GM15510 (cell line): ENCODE measurements around the gene SH3GL2.

Experiments used
- POLR2A ChIP-seq: IDR thresholded peaks from 3 replicates; pipeline ENCODE4 v1.6.1; 2011; ENCODE audit warnings: borderline replicate concordance; ENCODE audit not compliant: insufficient read length; ENCODE audit errors: extremely low read depth

The SH3GL2 gene

DNA sequence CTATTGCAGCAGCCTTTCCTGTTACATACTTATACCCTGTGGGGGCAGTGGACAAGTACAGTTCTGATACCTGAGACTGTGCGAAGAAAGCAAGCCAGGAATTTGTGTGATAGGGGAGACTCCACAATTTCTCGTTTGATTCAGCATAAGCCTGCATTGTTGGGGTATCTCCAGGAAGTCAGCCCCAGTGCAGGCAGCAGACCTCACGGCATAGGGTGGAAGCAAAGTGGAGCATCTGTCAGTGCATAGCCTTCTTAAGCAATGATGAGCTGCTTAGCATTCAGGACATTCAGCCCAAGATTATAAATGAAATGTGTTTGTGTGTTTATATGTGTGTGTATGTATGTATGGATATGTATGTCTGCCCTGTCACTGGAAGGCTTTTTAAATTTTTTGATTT lies 157.0 kb downstream of the SH3GL2 start:
- no peak for TF ChIP-seq POLR2A

DNA sequence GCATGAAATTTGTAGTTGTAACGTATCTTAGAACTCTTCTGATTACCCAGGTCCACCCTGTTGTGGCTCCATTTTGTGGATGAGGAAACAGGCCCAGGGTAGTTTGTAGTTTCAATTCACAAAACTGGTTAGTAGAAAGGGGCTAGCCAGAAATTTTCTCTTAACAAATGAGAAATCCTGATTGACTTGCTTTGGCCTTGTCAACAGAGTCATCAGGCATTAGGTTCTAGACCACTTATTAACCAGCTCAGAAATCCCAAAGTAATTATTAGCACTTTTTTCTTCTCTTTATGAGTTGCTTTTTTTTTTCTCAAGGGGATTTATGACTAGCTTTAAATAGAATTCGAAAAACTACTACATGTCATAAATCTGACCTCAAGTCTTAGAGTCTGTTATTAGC lies 160.2 kb downstream of the SH3GL2 start:
- no peak for TF ChIP-seq POLR2A

DNA sequence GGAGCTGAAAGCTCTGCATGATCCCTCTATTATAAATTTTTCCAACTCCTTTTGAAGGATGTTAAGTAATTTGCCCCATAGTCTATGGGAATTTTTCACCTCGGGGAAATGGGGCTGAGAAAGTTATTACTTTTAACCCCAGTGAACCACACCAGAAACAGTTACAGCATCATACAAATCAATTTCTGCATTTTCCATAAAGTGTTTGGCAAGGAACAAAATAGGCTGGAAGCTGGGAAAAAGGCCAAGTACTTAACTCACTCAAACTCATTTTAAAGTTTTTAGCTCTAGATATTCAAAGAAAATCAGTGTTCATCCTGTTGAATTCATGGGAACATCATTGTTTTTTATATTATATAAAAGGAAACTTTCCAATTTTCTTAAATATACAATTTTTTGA lies 160.9 kb downstream of the SH3GL2 start:
- TF ChIP-seq POLR2A: no peak

DNA sequence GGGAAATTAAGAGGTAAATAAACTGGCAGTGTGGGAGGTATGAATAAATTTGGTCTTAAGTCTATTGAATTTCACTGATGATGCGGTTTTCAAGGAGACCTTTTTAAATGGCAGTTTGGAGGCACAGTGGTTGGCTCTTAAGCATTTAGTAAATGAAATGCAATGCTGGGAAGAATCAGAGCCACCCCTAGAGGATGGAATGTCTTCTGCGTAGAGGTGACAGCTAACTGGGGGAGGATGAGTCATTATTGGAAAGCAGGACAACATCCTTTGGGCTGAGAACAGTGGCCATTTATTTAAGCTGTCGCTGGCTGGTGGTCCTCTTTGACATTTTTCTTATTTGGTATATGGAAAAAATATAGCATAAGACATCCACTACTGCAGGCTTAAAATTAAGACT lies 163.2 kb downstream of the SH3GL2 start:
- no peak for TF ChIP-seq POLR2A

- TF ChIP-seq POLR2A: no peak
Observed at GRCh38 chr9:17744786-17745185, 165.9 kb downstream of the SH3GL2 start.

- TF ChIP-seq POLR2A: no peak
Observed at GRCh38 chr9:17750269-17750668, 171.4 kb downstream of the SH3GL2 start.

DNA sequence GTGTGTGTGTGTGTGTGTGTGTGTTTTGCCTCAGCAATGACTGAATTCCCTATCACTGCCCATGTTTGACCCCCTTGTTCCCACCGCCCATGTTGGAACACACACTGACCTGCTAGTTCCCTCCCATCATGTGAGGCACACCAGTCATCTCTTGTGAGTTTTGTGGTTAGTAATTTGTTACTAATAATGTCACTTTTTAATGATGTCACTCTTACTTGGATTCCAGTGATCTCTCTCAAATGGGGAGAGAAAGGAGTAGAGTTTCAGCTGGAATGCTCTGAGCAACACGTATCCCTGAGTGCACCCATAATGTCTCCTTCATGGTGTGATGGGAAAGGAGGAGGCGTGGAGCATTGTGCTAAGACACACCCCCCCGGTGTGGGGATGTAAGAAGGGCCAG lies 172.6 kb downstream of the SH3GL2 start:
- TF ChIP-seq POLR2A: no peak

GRCh38 chr9:17752021-17752420 lies 173.2 kb downstream of the SH3GL2 start:
- TF ChIP-seq POLR2A: no peak

- no peak for TF ChIP-seq POLR2A
Observed at GRCh38 chr9:17757816-17758215, 178.9 kb downstream of the SH3GL2 start.

DNA sequence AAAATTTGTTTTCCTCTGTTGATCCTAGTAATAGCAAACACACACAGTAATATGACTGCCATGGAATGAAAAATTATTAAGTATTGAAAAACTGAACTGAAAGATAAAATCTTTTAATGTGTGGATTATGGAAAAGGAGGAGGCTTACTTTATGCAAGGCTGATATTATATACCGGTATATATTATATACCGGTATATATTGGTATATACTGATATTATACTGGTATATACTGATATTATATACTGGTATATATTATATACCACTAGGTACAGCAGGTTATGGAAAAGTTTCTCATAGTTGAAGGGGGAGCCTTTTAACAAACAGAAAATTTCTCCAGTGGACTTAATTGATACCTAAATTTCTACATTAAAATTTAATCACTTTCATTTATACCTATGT lies 181.4 kb downstream of the SH3GL2 start:
- TF ChIP-seq POLR2A: no peak

DNA sequence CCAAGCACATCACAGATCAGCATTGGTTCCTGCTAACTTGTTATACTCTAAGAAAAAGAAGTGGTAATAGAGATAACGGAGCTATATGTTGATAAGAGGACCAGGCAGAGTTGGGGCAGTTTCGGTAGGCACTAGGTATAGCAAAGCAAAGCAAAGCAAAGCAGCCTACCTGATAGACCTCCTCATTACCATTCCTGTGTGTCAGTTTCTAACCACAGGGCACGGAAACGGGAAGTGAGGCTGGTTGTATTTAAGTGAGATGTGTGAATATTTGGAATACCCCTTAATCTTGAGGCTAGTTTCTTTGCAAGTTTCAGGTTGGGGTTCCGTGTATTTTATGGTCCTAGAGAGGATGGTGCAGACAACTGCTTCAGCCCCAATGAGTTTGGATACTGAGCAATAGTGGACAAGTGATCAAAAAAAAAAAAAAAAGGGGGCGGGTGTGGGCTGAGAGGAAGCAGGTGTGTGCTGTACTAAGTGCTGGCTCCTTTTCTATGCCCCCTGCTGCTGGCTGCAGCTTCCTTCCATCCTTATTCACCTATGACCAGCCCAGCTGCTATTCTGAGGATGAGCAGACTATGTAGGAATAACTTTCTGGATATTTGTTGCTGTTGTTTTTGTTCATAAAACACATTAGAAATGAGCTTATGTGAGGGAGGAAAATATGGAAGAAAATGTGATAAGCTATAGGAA lies 183.3 kb downstream of the SH3GL2 start:
- TF ChIP-seq POLR2A: no peak

DNA sequence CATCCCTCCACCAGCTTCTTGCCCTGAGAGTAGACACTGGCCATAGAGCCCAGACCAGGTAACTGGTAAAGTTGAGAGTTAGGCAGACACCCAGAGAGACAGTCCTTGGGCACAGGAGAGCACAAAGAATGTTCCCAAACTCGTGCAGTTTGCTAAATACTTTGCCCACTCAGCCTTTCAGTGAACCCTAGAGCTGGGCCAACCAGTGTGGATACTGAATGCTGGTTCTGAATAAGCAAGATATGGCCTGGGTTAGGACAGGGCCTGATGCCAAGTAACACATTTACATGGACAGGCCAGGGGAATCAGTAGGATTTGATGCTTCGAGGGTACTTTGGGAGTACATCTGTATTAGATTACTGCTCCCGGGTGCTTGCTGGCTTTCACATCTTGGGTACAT lies 185.4 kb downstream of the SH3GL2 start:
- TF ChIP-seq POLR2A: no peak

DNA sequence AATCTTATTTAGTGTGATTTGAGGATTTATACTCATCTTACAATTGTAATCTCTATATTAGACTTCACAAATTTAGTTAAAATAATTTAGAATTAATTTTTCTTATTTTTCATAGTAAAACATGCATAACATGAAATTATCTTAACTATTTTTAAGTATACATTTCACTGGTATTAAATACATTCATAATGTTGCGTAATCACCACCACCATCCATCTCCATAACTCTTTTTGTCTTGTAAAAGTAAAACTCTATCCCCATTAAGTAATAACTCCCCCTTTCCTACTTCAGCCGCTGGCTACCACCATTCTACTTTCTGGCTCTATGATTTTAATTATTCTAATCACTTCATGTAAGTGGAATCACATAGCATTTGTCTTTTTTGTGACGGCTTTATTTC lies 193.4 kb downstream of the SH3GL2 start:
- no peak for TF ChIP-seq POLR2A

GRCh38 chr9:17775656-17776055 lies 196.8 kb downstream of the SH3GL2 start:
- TF ChIP-seq POLR2A: no peak

DNA sequence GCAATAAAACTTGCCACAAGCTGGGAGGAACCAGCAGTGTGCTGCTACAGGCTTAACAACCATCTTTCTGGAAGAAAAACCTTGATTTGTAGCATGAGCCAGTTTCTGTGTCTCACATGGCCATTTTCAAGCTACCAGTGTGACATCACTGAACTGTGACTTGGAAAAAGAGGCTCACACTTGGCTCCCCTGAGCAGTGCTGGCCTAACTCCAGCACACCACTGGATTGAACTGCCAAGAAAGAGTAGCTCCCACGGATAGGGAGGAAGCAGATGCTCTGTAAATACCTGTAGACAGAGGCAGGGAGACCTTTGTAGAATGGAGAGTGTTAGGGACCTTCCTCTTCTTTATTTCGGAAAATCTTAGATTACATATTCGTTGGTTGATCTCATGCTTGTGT lies 197.9 kb downstream of the SH3GL2 start:
- no peak for TF ChIP-seq POLR2A

GRCh38 chr9:17777465-17777864 lies 198.6 kb downstream of the SH3GL2 start:
- TF ChIP-seq POLR2A: no peak

- no peak for TF ChIP-seq POLR2A
Observed at GRCh38 chr9:17782430-17783149, 203.7 kb downstream of the SH3GL2 start.

GRCh38 chr9:17783227-17783626 lies 204.4 kb downstream of the SH3GL2 start:
- TF ChIP-seq POLR2A: no peak

DNA sequence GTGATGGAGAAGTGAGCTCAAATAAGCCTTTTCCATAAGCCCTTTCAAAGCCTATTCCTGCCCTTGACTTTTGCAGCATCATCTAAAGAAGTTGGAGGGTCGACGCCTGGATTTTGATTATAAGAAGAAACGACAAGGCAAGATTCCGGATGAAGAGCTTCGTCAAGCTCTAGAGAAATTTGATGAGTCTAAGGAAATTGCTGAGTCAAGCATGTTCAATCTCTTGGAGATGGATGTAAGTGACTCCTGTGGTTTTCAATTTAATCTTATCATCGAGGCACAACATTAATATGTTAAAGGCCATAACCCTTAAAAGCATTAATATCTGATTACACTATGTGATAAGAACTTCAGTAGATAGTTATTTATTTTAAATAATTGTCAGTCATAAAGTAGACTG lies 210.4 kb downstream of the SH3GL2 start:
- TF ChIP-seq POLR2A: no peak
